DLD1 (cell line): ENCODE measurements around the gene HEYL.
"Not testable (repeated sequence)": the region's sequence is repeated elsewhere in the genome, so short reads cannot be mapped to it uniquely, and the experiment has no call there.

Source experiments
- in situ Hi-C: cut with HindIII; loops from 2 replicates; pipeline ENCODE4 v1.10.0; 2017; ENCODE audit warnings: low sequenced_read_pairs

Gene HEYL

DNA sequence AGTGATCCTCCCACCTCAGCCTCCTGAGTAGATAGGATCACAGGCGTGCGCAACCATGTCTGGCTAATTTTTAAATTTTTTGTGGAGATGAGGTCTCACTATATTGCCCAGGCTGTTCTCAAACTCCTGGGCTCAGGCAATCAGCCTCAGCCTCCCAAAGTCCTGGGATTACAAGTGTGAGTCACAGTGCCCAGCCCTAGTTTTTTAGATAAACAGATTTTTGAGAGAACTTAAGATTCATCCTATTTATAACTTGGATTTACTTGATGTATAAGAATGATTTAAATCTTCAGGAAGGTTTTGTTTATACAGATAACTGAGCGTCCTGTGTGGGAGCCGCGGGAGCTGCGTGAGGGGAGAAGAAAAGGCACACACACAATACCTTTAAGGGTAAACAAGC is 26.2 kb downstream of the HEYL start:
- in situ Hi-C loops: no loop called here

- in situ Hi-C loops: no loop called here
Observed at GRCh38 chr1:39609618-39610331, 29.7 kb downstream of the HEYL start.

DNA sequence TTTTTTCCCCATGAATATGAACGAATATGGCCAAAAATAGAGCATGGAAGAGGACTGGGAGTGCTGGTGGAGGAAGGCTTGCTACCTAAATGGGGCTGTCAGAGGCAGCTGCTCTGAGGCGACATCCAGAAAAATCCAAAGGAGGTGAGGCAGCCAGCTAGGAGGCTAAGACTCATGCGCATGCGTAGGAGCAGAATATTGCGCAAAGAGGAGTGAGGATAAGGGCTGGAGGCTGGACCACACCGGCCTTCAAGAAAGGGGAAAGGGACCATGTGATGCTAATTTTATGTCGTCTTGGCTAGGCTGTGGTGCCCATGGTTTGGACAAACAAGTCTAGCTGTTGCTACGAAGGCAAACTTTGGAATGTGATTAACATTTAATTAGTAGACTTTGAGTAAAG is 30.5 kb downstream of the HEYL start:
- in situ Hi-C loops: no loop called here

- in situ Hi-C loops: not testable (repeated sequence)
Observed at GRCh38 chr1:39603677-39604076, 35.8 kb downstream of the HEYL start.

DNA sequence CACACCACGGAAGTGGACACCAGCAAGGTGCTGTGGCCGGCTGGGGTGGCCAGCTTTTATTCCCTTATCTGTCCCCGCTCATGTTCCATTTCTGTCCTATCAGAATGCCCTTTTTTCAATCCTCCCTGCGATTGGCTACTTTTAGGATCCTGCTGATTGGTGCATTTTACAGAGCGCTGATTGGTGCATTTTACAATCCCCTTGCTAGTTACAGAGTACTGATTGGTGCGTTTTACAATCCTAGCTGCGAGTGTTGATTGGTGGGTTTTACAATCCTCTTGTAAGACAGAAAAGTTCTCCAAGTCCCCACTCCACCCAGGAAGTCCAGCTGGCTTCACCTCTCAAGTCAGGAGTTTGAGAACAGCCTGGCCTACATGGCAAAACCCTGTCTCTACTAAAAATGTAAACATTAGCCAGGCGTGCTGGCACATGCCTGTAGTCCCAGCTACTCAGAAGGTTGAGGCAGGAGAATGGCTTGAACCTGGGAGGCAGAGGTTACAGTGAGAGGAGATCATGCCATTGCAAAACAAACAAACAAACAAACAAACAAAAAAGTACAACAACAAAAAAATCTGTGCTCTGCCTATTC is 37.7 kb downstream of the HEYL start:
- in situ Hi-C loops: not testable (repeated sequence)

GRCh38 chr1:39596163-39596562 is 43.3 kb downstream of the HEYL start:
- in situ Hi-C loops: loop anchor here (25.0 kb wide), 1 partner anchor 141 kb away; the partner anchor contains the start of gene PPIE

DNA sequence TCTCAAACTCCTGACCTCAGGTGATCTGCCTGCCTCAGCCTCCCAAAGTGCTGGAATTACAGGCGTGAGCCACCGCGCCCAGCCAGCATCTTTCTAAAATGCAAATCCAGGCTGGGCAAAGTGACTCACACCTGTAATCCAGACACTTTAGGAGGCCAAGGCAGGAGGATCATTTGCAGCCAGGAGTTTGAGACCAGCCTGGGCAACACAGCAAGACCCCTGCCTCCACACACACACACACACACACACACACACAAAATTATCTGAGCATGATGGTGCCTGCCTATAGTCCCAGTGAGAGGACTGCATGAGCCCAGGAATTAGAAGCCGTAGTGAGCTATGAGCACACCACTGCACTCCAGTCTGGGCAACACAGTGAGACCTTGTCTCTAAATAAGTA is 46.1 kb downstream of the HEYL start:
- in situ Hi-C loops: loop anchor here (25.0 kb wide), 1 partner anchor 144 kb away; the partner anchor contains the start of gene PPIE

- in situ Hi-C loops: loop anchor here (25.0 kb wide), 1 partner anchor 145 kb away; the partner anchor contains the start of gene PPIE
Observed at GRCh38 chr1:39592069-39592468, 47.4 kb downstream of the HEYL start.

DNA sequence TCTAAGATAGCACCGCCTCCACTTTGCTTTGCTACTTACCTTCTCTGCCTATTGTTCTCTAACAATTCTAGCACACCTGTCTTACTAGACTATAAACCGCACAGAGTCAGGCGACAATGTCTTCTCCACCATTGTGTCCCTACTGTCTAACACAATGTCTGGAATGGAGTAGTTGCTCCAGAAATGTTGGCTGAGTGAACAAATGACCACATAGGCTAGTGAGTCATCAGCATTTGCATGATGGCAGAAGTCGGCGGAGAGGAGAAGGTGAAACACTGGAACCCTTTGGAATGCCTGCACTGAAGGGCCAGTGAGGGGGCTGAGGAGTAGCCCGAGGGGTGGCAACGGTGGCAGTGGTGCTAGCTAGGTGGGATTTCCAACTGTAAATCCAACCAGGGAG is 48.9 kb downstream of the HEYL start:
- in situ Hi-C loops: loop anchor here (25.0 kb wide), 1 partner anchor 147 kb away; the partner anchor contains the start of gene PPIE

GRCh38 chr1:39585933-39586332 is 53.5 kb downstream of the HEYL start:
- in situ Hi-C loops: loop anchor here (25.0 kb wide), 1 partner anchor 151 kb away; the partner anchor contains the start of gene PPIE

DNA sequence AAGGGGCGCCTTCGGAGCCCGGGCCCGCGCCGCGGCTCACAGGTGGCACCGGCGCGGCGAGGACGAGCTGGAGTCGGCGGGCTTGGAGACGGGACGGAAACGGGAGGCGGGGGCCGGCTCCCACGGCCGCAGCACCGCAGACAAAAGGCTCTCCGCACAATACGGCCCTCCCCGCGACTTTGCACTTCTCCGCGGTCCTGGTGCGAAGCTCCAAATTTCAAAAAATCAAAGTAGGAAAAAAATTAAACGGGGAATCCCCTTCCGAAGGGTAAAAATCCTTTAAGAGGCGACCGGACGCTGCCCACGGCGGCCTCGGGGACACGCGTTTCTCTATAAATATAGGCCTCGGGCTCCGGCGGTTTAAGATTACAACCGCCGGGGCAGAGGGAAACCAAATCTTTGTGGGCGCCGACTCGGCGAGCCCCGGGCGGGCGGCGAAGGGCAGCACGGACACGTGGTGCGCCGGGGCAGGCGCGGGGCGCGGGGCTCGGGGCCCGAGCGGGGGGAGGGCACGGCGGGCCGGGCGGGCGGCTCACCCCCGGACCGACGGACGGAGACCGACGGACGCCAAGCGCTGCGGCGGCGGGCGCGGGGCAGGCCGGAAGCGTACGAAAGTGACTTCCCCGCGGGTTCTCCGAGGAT is 63.3 kb downstream of the HEYL start:
- in situ Hi-C loops: loop anchor here (25.0 kb wide), 1 partner anchor 161 kb away; the partner anchor contains the start of gene PPIE

GRCh38 chr1:39575191-39576015 is 64.0 kb downstream of the HEYL start:
- in situ Hi-C loops: loop anchor here (25.0 kb wide), 1 partner anchor 162 kb away; the partner anchor contains the start of gene PPIE

GRCh38 chr1:39574646-39575045 is 64.8 kb downstream of the HEYL start:
- in situ Hi-C loops: loop anchor here (25.0 kb wide), 1 partner anchor 163 kb away; the partner anchor contains the start of gene PPIE
